ENCODE measurements around the gene FIZ1.
A peak's percentile ranks its signal among the peaks of the same experiment; 100 is the strongest.

Gene FIZ1

GRCh38 chr19:55635334-55635717, 36.0 kb upstream of the FIZ1 start:
- DNase-seq (ENCODE audit: low spot score) = no peak

DNA sequence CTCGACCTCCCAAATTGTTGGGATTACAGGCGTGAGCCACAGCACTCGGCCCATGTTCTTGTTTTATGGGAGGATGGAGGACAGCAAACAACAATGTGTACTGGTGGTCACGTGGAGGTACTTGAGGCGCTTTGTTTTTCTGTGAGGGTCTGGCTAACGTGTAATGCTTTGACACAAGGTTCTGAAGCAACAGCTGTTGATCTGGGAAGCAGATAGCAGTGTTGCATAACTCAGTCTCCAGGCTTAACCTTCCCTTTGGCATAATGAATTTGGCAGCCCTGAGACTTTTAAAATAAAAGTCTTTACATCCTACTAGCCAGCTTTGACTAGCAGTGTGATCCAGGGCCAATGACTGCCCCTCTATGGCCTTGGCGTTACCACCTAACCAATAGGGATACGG, 34.5 kb upstream of the FIZ1 start:
- DNase-seq (ENCODE audit: low spot score) = no peak

GRCh38 chr19:55632463-55632834, 33.1 kb upstream of the FIZ1 start:
- DNase-seq (ENCODE audit: low spot score) = peak; percentile 94

DNA sequence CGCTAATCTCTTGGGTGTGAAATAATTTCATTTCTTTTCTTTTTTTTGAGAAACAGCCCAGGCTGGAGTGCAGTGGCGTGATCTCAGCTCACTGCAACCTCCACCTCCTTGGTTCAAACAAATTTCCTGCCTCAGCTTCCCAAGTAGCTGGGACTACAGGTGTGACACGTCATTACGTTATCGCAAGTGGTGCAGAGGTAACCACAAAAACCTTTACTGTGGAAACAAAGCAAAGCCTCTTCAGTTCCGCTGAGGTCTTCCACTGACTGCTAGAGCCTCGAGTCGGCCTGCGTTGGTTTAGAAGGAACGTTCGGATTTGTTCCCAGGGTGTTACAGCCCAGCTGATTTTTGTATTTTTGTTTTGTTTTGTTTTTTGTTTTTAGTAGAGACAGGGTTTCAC, 27.0 kb upstream of the FIZ1 start:
- DNase-seq (ENCODE audit: low spot score) = peak; percentile 73

GRCh38 chr19:55625004-55625326, 25.6 kb upstream of the FIZ1 start:
- no peak for DNase-seq (ENCODE audit: low spot score)

GRCh38 chr19:55624109-55625003, 25.0 kb upstream of the FIZ1 start, which contains the start of gene ZNF784:
Gene ZNF784, minus strand, starts transcription at chr19:55624566. Its CDS starts 5 bp downstream, at chr19:55624561.
- DNase-seq (ENCODE audit: low spot score) = peak; percentile 90

- DNase-seq (ENCODE audit: low spot score) = no peak
Observed at GRCh38 chr19:55623561-55623960, 24.2 kb upstream of the FIZ1 start.

DNA sequence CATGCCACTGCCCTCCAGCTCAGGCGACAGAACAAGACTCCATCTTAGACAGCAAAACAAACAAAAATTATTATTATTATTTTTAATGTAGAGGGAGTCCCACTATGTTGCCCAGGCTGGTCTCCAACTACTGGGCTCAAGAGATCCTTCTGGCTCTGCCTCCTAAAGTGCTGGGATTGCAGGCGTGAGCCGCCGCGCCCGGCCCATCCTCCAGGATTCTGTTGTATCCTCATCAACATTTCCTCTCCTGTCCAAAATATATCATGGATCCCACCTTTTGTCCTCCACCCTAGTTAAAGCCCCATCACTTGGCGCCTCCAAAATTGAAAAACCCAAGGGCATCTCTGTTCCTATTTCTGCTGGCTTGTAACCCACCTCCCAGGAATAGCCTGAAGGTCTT, 23.8 kb upstream of the FIZ1 start:
- no peak for DNase-seq (ENCODE audit: low spot score)

DNA sequence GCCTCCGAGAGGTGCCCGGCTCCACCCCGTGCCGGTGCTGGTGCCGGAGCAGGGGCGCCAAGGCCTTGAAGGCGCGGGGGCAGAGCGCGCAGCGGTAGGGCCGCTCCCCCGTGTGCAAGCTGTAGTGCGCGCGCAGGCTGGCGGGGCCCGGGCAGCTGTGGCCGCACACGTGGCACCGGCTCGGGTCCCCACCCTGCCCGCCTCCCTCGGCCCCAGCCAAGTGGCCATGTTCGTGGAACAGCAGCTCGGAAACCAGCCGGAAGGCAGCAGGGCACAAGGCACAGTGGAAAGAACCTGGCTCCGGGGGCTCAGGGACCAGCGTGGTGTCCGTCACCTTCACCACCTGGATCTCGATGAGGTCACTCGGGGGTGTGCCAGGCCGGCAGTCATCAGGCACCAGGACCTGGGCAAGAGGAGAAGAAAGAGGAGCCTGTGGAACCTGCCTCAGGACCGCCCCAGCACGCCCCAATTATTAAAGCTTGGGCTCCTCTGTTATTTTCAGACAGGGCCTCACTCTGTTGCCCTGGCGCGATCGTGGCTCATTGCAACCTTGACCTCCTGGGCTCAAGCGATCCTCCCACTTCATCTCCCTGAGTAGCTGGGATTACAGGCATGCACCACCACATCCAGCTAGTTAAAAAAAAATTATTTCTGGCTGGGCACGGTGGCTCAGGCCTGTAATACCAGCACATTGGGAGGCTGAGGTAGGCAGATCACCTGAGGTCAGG, 23.1 kb upstream of the FIZ1 start:
- no peak for DNase-seq (ENCODE audit: low spot score)

DNA sequence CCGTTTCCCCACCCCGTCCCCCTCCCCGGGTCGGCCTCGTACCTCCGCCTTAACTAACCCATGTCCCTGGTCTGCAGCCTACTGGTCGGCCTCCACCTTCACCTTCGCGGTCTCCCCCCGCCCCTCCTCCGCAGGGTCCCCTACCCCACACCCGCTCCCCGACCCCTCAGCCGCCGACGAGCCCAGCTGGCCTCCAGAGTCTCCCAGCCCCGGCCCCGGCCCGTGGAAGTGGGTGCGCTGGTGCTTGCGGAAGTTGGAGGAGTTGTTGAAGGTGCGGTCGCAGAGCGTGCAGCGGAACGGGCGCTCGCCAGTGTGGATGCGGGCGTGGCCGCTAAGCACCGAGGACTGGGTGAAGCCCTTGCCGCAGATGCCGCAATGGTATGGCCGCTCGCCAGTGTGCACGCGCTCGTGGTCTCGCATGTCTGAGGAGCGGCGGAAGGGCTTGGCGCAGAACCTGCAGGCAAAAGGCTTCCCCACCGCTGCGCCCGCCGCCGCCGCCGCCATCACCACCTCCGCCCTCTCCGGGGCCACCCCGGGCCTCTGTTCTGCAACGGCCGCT, 22.4 kb upstream of the FIZ1 start:
- DNase-seq (ENCODE audit: low spot score) = no peak

GRCh38 chr19:55621205-55621672, 21.9 kb upstream of the FIZ1 start:
- no peak for DNase-seq (ENCODE audit: low spot score)

GRCh38 chr19:55620410-55621204, 21.3 kb upstream of the FIZ1 start:
- peak; percentile 17 for DNase-seq (ENCODE audit: low spot score)

GRCh38 chr19:55619286-55619685, 20.0 kb upstream of the FIZ1 start:
- DNase-seq (ENCODE audit: low spot score) = no peak

- DNase-seq (ENCODE audit: low spot score) = no peak
Observed at GRCh38 chr19:55618426-55618825, 19.1 kb upstream of the FIZ1 start.

DNA sequence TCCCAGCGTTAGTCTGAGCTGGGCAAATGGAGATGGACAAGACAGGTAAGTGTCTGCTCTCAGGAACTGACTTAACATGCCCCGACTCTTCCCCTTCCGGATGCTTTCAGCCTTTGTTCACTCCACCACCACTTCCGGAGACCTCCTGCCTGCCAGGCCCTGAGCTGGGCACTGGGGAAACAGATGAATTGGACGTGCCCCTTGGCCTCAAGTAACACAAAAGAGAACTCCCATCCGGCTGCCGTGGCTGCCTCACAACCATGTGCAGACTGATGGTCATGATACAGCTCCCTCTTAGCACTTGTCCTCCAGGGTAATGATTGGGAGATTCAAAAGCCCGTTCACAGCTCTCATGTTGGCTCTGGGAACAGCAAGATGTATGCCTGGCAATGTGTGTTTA, 18.1 kb upstream of the FIZ1 start:
- DNase-seq (ENCODE audit: low spot score) = no peak

DNA sequence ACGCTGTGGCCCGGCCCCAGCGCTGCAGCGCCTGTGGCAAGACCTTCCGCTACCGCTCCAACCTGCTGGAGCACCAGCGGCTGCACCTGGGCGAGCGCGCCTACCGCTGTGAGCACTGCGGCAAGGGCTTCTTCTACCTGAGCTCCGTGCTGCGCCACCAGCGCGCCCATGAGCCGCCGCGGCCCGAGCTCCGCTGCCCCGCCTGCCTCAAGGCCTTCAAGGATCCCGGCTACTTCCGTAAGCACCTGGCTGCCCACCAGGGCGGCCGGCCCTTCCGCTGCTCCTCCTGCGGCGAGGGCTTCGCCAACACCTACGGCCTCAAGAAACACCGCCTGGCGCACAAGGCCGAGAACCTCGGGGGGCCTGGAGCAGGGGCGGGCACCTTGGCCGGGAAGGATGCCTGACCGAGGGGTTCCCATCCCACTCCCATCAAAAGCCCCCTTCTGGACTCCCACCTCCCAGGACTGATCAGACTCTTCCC, 17.1 kb upstream of the FIZ1 start:
- no peak for DNase-seq (ENCODE audit: low spot score)

GRCh38 chr19:55615543-55616394, 16.5 kb upstream of the FIZ1 start:
- DNase-seq (ENCODE audit: low spot score) = no peak

DNA sequence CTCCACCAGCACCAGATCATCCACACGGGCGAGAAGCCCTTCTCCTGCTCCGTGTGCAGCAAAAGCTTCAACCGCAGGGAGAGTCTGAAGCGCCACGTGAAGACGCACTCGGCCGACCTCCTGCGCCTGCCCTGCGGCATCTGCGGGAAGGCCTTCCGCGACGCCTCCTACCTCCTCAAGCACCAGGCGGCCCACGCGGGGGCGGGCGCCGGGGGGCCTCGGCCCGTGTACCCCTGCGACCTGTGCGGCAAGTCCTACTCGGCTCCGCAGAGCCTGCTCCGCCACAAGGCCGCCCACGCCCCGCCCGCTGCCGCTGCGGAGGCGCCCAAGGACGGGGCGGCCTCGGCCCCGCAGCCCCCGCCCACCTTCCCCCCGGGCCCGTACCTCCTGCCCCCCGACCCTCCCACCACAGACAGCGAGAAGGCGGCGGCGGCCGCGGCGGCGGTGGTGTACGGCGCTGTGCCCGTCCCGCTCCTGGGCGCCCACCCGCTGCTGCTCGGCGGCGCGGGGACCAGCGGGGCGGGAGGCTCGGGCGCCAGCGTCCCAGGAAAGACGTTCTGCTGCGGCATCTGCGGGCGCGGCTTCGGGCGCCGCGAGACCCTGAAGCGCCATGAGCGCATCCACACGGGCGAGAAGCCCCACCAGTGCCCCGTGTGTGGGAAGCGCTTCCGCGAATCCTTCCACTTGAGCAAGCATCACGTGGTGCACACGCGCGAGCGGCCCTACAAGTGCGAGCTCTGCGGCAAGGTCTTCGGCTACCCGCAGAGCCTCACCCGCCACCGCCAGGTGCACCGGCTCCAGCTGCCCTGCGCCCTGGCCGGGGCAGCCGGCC, 15.6 kb upstream of the FIZ1 start:
- no peak for DNase-seq (ENCODE audit: low spot score)

DNA sequence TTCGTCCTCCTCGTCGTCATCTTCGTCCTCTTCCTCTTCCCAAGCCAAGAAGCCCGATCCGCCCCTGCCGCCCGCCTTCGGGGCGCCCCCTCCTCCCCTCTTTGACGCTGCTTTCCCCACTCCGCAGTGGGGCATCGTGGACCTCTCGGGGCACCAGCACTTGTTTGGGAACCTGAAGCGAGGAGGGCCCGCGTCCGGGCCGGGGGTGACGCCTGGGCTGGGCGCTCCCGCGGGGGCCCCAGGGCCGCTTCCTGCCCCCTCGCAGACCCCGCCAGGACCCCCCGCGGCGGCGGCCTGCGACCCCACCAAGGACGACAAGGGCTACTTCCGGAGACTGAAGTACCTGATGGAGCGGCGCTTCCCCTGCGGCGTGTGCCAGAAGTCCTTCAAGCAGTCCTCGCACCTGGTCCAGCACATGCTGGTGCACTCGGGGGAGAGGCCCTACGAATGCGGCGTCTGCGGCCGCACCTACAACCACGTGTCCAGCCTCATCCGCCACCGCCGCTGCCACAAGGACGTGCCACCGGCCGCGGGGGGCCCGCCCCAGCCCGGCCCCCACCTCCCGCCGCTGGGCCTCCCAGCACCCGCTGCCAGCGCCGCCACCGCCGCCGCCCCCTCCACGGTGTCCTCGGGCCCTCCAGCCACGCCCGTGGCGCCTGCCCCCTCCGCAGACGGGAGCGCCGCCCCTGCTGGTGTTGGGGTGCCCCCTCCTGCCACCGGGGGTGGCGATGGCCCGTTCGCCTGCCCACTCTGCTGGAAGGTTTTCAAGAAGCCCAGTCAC, 14.8 kb upstream of the FIZ1 start:
- no peak for DNase-seq (ENCODE audit: low spot score)
